ENCODE results near the gene NPW. TPM values are rescaled to one million over a fixed set of nuclear protein-coding genes. Genes with fewer than 3 reads are reported as not detected.

The NPW gene
- total and polyA plus RNA-seq, 9 of the 15 experiments (the other 6 are each of a cell fraction or from before 2014, with no cell fraction given): 0.14 to 4.0 (median 2.6) TPM; not detected in 4

DNA sequence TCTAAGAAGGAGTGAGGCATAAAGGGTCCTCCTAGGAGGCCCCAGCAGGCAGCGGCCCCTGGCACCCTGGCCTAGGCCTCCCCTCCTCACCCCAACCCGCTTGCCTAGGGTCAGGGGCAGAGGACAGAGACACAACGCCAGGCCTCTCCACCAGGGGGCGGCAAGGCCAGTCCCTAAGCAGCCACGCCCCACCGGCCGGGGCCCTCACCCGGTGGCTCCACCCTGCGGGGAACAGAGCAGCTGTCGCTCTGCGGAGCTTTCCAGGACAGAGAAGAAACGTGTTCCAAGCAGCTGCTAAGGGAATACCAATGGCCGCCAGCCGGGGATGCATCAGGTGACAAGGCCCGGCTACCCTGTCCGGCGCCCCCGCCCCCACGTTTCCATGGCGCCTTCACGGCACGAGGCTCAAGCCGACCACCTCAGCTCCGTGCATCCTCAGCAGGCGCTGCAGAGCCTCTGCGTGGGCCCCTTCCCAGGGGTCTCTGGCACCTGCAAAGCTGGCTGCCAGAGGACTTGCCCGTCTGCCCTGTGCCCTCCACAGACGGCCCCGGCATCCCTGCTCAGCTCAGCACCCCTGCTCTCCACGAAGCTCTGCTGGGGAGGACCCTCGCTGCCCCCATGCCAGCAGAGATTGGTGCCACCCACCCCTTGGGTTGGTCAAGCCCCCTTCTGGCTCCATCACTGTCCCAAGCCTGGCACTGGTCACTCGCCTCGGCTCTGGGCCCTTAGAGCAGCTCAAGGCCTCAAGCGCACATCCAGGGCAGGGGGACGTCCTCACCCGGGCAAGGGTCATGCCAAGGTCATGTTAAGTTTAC lies 15.6 kb upstream of the NPW start (continued):
- TF ChIP-seq, protein P1, sequence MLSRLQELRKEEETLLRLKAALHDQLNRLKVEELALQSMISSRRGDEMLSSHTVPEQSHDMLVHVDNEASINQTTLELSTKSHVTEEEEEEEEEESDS (CRISPR knock-in tag; IDR thresholded peaks at IDR 0.05): no peak
- TF ChIP-seq, protein P2, sequence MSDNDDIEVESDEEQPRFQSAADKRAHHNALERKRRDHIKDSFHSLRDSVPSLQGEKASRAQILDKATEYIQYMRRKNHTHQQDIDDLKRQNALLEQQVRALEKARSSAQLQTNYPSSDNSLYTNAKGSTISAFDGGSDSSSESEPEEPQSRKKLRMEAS (CRISPR knock-in tag; IDR thresholded peaks at IDR 0.05): peak; percentile 85
- TF ChIP-seq NFE2 (IDR thresholded peaks at IDR 0.05; ENCODE audit: low read depth) (no peak), IRF2 (CRISPR knock-in tag; IDR thresholded peaks at IDR 0.05) (no peak), KDM1A (IDR thresholded peaks at IDR 0.05) (no peak), PHB2 (IDR thresholded peaks at IDR 0.05; ENCODE audit: low read depth) (no peak), TSC22D4 (tag; IDR thresholded peaks at IDR 0.05) (no peak), PTBP1 (IDR thresholded peaks at IDR 0.05; ENCODE audit: low read depth, low read length) (no peak), ZBTB8A (IDR thresholded peaks at IDR 0.05; ENCODE audit: partially characterized antibody) (no peak), GATA2 (CRISPR knock-in tag; IDR thresholded peaks at IDR 0.05) (no peak), NFE2L1 (tag; IDR thresholded peaks at IDR 0.05; ENCODE audit: borderline replicate concordance, low read depth) (no peak), ZBTB12 (CRISPR knock-in tag; IDR thresholded peaks at IDR 0.05) (no peak), HDAC3 (IDR thresholded peaks at IDR 0.05; ENCODE audit: borderline replicate concordance, partially characterized antibody) (no peak), GABPB1 (CRISPR knock-in tag; IDR thresholded peaks at IDR 0.05) (no peak), ZNF699 (CRISPR knock-in tag; IDR thresholded peaks at IDR 0.05; ENCODE audit: insufficient replicate concordance) (no peak), NELFE (IDR thresholded peaks at IDR 0.05; ENCODE audit: insufficient read depth, insufficient read length) (no peak), FIP1L1 (IDR thresholded peaks at IDR 0.05; ENCODE audit: low read depth, low read length, poor library complexity, severe bottlenecking) (no peak), ZNF134 (CRISPR knock-in tag; conservative IDR thresholded peaks at IDR 0.05) (no peak), TBL1XR1 (IDR thresholded peaks at IDR 0.05; ENCODE audit: low read length in 2 of 2) (0 out of 4 replicates have a peak, but pooled peaks of 1 of the 2 experiments have one; percentile 49), KLF16 (IDR thresholded peaks at IDR 0.05) (0 out of 2 replicates have a peak, but pooled peaks have one; percentile 42), SREBF2 (CRISPR knock-in tag; IDR thresholded peaks at IDR 0.05) (no peak), ZBTB2 (IDR thresholded peaks at IDR 0.05) (no peak), CBFB (CRISPR knock-in tag; IDR thresholded peaks at IDR 0.05) (no peak)
- TF ChIP-seq, protein P3, sequence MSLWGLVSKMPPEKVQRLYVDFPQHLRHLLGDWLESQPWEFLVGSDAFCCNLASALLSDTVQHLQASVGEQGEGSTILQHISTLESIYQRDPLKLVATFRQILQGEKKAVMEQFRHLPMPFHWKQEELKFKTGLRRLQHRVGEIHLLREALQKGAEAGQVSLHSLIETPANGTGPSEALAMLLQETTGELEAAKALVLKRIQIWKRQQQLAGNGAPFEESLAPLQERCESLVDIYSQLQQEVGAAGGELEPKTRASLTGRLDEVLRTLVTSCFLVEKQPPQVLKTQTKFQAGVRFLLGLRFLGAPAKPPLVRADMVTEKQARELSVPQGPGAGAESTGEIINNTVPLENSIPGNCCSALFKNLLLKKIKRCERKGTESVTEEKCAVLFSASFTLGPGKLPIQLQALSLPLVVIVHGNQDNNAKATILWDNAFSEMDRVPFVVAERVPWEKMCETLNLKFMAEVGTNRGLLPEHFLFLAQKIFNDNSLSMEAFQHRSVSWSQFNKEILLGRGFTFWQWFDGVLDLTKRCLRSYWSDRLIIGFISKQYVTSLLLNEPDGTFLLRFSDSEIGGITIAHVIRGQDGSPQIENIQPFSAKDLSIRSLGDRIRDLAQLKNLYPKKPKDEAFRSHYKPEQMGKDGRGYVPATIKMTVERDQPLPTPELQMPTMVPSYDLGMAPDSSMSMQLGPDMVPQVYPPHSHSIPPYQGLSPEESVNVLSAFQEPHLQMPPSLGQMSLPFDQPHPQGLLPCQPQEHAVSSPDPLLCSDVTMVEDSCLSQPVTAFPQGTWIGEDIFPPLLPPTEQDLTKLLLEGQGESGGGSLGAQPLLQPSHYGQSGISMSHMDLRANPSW (CRISPR knock-in tag; IDR thresholded peaks at IDR 0.05): no peak

Measured in K562 (cell line).